Activated B cell treated with CpG ODN at 0.5 μM for 24 hours (primary cell): ENCODE data around the gene FLT1. TPM values are rescaled to one million over a fixed set of nuclear protein-coding genes. Genes with fewer than 3 reads are reported as not detected.

ENCODE experiments used
- ATAC-seq: fragments of 200-7000 bp; cut with Tn5 transposase; one replicate; pipeline ENCODE4 v1.10.0; 2021; ENCODE audit warnings: low read depth, mild to moderate bottlenecking, moderate library complexity
- CTCF ChIA-PET: fragments of 350-600 bp; sonication (Branson Sonifier 250); formaldehyde crosslinking; loops from one replicate; lab custom pipeline; 2021; ENCODE audit warnings: antibody characterized with exemption; lab: Charles Lee
- POLR2A ChIA-PET: fragments of 350-600 bp; sonication (Branson Sonifier 250); formaldehyde crosslinking; loops from one replicate; lab custom pipeline; 2021; ENCODE audit warnings: antibody characterized with exemption; lab: Charles Lee
- DNase-seq: peaks from one replicate; pipeline ENCODE4 v3.0.0; 2022
- H3K27ac Mint-ChIP-seq: one replicate; pipeline ENCODE4 v1.8.0; 2020; ENCODE audit warnings: mixed read lengths
- H3K27me3 Mint-ChIP-seq: one replicate; pipeline ENCODE4 v1.8.0; 2021; ENCODE audit warnings: mixed read lengths
- H3K36me3 Mint-ChIP-seq: one replicate; pipeline ENCODE4 v1.8.0; 2021; ENCODE audit warnings: low read depth, mixed read lengths
- H3K4me1 Mint-ChIP-seq: one replicate; pipeline ENCODE4 v1.8.0; 2021; ENCODE audit warnings: mixed read lengths
- H3K4me3 Mint-ChIP-seq: one replicate; pipeline ENCODE4 v1.8.0; 2020; ENCODE audit warnings: mild to moderate bottlenecking, mixed read lengths
- H3K9me3 Mint-ChIP-seq: one replicate; pipeline ENCODE4 v1.8.0; 2020; ENCODE audit warnings: mixed read lengths
- intact Hi-C: fragments of 100-400 bp; cut with micrococcal nuclease; formaldehyde crosslinking; loops from one replicate; pipeline ENCODE4 v1.15.1; 2024
- total RNA-seq: library from RNA; stranded (reverse); gene quantifications from 2 replicates; pipeline ENCODE4 v1.2.3, GENCODE V29; 2022
- TF ChIP-seq, protein P1 (sequence below): fragments of 200-600 bp; IDR thresholded peaks from one replicate; pipeline ENCODE4 v1.8.0; 2022; ENCODE audit warnings: antibody characterized with exemption, mild to moderate bottlenecking

FLT1 gene
- total RNA-seq, 1 donor from 2014 or later: 1.3 TPM

DNA sequence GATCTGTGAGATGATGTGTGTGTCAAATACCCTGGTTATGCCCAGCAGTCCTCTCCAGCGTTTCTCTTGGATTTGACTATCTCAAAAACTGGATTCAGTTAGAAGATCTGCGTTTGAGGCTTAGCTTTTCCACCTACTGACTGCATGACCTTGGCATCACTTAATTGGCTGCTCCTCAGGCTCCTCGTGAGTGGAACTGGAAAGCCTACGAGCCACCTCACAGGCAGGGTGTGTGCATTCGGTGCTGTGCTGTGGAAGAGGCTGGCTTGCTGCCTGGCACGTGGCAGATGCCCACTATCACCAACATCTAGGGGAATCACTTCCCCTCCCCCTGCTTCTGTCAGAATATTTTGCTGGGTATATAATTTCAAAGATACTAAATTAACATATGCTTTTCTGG lies 25.6 kb downstream of the FLT1 start:
- Mint-ChIP-seq H3K36me3 (no peaks in the 10 kb centered on the region), H3K27me3 (peaks cover 5% of the 10 kb centered on the region), H3K9me3 (no peaks in the 10 kb centered on the region), H3K4me1 (peaks cover 3% of the 10 kb centered on the region), H3K27ac (no peak overlapping the region), H3K4me3 (no peak overlapping the region)
- intact Hi-C loops: no loop called here
- no peak for ATAC-seq
- TF ChIP-seq, protein P1, sequence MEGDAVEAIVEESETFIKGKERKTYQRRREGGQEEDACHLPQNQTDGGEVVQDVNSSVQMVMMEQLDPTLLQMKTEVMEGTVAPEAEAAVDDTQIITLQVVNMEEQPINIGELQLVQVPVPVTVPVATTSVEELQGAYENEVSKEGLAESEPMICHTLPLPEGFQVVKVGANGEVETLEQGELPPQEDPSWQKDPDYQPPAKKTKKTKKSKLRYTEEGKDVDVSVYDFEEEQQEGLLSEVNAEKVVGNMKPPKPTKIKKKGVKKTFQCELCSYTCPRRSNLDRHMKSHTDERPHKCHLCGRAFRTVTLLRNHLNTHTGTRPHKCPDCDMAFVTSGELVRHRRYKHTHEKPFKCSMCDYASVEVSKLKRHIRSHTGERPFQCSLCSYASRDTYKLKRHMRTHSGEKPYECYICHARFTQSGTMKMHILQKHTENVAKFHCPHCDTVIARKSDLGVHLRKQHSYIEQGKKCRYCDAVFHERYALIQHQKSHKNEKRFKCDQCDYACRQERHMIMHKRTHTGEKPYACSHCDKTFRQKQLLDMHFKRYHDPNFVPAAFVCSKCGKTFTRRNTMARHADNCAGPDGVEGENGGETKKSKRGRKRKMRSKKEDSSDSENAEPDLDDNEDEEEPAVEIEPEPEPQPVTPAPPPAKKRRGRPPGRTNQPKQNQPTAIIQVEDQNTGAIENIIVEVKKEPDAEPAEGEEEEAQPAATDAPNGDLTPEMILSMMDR: no peak
- CTCF ChIA-PET: no interaction called here
- POLR2A ChIA-PET: no interaction called here
- no peak for DNase-seq

DNA sequence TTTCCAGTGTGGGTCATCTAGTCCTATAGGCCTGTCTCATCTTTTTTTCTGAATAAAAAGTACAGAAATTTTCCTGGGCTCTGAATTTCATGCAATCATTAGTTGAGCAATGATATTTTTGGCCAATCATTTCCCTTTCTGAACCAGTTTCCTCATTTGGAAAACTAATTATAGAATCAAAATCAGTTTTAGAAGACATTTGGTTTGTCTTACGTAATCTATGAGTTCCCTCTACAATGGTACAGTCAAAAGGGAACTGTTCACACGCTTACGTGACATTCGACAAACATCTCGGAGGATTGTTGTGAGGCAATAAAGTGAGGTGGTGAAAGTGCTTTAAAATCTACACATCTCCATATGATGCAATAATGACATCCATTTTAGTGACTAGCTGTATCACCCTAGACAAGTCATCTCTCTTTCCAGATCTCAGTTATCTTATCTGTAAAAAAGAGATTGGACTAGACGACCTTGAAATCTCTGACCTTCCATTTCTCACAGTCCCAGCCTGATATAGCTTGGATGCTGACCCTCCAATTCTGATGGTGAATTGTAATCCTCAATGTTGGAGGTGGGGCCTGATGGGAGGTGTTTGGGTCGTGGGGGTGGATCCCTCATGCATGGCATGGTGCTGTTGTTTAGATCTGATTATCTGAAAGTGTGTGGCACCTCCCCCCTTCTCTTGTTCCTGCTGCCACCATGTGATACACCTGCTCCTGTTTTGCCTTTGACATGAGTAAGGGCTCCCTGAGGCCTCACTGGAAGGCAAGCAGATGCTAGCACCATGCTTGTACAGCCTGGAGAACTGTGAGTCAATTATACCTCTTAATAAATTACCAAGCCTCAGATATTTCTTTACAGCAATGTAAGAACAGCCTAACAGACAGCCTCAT lies 26.7 kb downstream of the FLT1 start:
- TF ChIP-seq, protein P1: no peak
- ATAC-seq (peak; percentile 21), DNase-seq (no peak)
- no peak overlapping the region for H3K4me3 Mint-ChIP-seq
- ChIA-PET CTCF (no interaction called here), POLR2A (no interaction called here)
- no peaks in the 10 kb centered on the region for H3K9me3 Mint-ChIP-seq
- no peak overlapping the region for H3K27ac Mint-ChIP-seq
- no peaks in the 10 kb centered on the region for H3K36me3 Mint-ChIP-seq
- peaks cover 5% of the 10 kb centered on the region for H3K27me3 Mint-ChIP-seq
- intact Hi-C loops: no loop called here
- H3K4me1 Mint-ChIP-seq: peaks cover 3% of the 10 kb centered on the region

DNA sequence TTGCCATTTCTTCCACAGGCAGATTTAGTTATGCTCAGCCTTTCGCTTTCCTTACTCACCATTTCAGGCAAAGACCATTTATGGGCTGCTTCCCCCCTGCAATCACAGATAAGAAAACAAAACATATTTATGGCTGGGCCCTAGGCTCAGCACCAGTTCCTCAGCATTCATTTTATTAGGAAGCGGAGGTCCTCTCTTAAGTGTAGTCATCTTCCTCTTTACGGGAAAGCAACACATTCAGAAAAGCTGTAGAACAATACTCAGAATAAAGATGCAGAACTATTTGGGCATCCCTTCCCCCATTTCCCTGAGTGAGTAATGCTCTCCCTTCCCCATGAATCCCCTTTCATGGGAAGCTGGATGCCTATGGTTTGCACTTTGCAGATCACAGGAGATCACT lies 27.9 kb downstream of the FLT1 start:
- H3K4me1 Mint-ChIP-seq: peaks cover 3% of the 10 kb centered on the region
- POLR2A ChIA-PET: no interaction called here
- CTCF ChIA-PET: no interaction called here
- no peaks in the 10 kb centered on the region for H3K36me3 Mint-ChIP-seq
- DNase-seq (no peak), ATAC-seq (no peak)
- H3K27ac Mint-ChIP-seq: no peak overlapping the region
- intact Hi-C loops: no loop called here
- no peaks in the 10 kb centered on the region for H3K9me3 Mint-ChIP-seq
- peaks cover 1% of the 10 kb centered on the region for H3K27me3 Mint-ChIP-seq
- no peak overlapping the region for H3K4me3 Mint-ChIP-seq
- TF ChIP-seq, protein P1: no peak

DNA sequence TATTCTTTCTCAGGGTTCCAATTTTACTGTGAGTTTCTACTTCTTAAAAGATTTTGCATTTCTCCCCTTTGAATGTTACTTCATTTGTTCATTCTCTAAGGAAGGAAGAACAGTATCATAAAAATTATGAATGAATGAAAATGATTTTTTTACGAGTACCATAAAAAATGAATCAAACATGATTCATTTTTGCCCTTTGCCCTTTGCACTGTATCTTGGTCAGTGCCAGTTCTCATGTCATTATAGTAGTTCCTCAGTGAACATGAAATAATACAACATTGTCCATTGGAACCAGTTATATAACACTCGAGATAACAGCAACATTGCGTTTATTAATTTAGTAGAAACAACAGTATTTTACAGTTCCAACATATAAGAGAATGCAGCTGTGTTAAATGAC lies 28.8 kb downstream of the FLT1 start:
- Mint-ChIP-seq H3K27ac (no peak overlapping the region), H3K27me3 (peaks cover 4% of the 10 kb centered on the region), H3K4me1 (peaks cover 3% of the 10 kb centered on the region), H3K9me3 (no peaks in the 10 kb centered on the region), H3K36me3 (no peaks in the 10 kb centered on the region), H3K4me3 (no peak overlapping the region)
- no peak for DNase-seq
- TF ChIP-seq, protein P1: no peak
- intact Hi-C loops: no loop called here
- CTCF ChIA-PET: no interaction called here
- ATAC-seq: no peak
- POLR2A ChIA-PET: no interaction called here

DNA sequence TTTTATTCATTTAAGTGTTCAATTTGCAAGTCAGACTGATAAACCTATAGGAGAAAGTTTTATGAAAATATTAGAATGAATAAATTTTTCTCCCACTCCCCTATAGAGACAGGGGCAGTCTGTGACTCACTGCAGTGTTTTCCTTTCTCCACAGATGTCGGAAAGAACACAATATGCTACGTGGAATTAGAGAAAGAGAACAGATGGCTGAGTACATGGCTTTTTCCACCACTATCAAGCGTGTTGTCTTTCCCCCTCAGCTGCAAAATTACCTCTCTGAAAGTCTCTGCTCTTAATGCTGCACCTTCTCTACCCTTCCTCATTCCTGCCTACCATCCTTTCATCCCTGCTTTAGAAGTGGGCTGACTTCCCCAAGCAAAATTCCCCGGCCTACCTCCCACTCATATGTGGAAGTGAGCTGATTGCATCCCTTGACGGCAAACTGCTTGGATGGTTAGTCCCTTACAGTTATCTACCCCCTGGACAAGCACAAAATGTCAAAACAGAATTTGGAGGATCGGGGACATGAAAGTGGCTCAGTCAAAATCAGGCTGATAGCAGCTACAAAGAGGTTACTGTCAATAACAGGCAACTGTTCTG lies 30.0 kb downstream of the FLT1 start:
- Mint-ChIP-seq H3K27ac (no peak overlapping the region), H3K4me1 (peaks cover 3% of the 10 kb centered on the region), H3K9me3 (no peaks in the 10 kb centered on the region), H3K36me3 (no peaks in the 10 kb centered on the region), H3K27me3 (peaks cover 4% of the 10 kb centered on the region), H3K4me3 (no peak overlapping the region)
- ChIA-PET CTCF (no interaction called here), POLR2A (no interaction called here)
- DNase-seq (no peak), ATAC-seq (no peak)
- TF ChIP-seq, protein P1: no peak
- intact Hi-C loops: no loop called here
